ENCODE results near the gene ADAMTSL2. TPM values are rescaled to one million over a fixed set of nuclear protein-coding genes. Genes with fewer than 3 reads are reported as not detected.

ADAMTSL2 gene
- total and polyA plus RNA-seq, 2 of the 13 experiments (the other 11 are each of a cell fraction or from before 2014, with no cell fraction given): 1.9 to 3.8 TPM

GRCh38 chr9:133568186-133568585, 33.7 kb downstream of the ADAMTSL2 start:
- Histone ChIP-seq H3K27ac (ENCODE audit: extremely low read length, insufficient read depth, low read length) (no peak overlapping the region), H2AFZ (ENCODE audit: low read length) (no peak overlapping the region), H3K4me1 (ENCODE audit: insufficient read depth, low read length) (peaks cover 6% of the 10 kb centered on the region), H3K4me2 (ENCODE audit: low read depth, low read length) (no peak overlapping the region), H3K27me3 (ENCODE audit: control insufficient read depth in 1 of 2, insufficient read depth in 2 of 2, low read length in 2 of 2) (no peaks in the 10 kb centered on the region; a peak in 1 of 5 replicates), H4K20me1 (ENCODE audit: insufficient read depth, low read length) (no peaks in the 10 kb centered on the region), H3K36me3 (replicated peaks in 1 of 2; ENCODE audit: control insufficient read depth in 1 of 2, insufficient read depth in 2 of 2, low read length in 2 of 2) (no peaks in the 10 kb centered on the region), H3K4me3 (replicated peaks in 1 of 3; ENCODE audit: insufficient read depth in 1 of 3, low read depth in 2 of 3, low read length in 3 of 3) (no peak overlapping the region), H3K9me3 (ENCODE audit: low read length) (no peaks in the 10 kb centered on the region), H3K9ac (ENCODE audit: insufficient read depth, low read depth, low read length) (no peak overlapping the region), H3K79me2 (ENCODE audit: insufficient read depth, low read length) (no peaks in the 10 kb centered on the region)
- CTCF ChIA-PET (ENCODE audit: low intra/inter-chr PET ratio, low total read pairs): no interaction called here
- DNase-seq (ENCODE audit: low spot score) (no peak), ATAC-seq (no peak), FAIRE-seq (no peak)
- WGBS (ENCODE audit: low lambda C conversion rate): 70% methylated on average over 8 of the region's 33 CpGs
- BruUV-seq (replicated peaks): no TSS peak
- POLR2A ChIA-PET: no interaction called here
- intact Hi-C loops (cut with micrococcal nuclease; ENCODE audit: unreplicated experiment) (no loop called here), in situ Hi-C loops (cut with HindIII; ENCODE audit: extremely low pct_ligation_motif_present, low pct_unique_long_range_greater_than_20kb) (no loop called here)
- TF ChIP-seq IRX3 (CRISPR knock-in tag; IDR thresholded peaks at IDR 0.05; ENCODE audit: borderline replicate concordance, low read depth) (no peak), RARG (CRISPR knock-in tag; IDR thresholded peaks at IDR 0.05; ENCODE audit: low read depth) (no peak), RERE (CRISPR knock-in tag; IDR thresholded peaks at IDR 0.05; ENCODE audit: low read depth) (no peak), ZNF569 (CRISPR knock-in tag; IDR thresholded peaks at IDR 0.05; ENCODE audit: borderline replicate concordance) (no peak), FOXP1 (IDR thresholded peaks at IDR 0.05) (no peak), FOXP1 (CRISPR knock-in tag; IDR thresholded peaks at IDR 0.05) (no peak), MTF2 (CRISPR knock-in tag; IDR thresholded peaks at IDR 0.05; ENCODE audit: borderline replicate concordance) (no peak), ZNF17 (CRISPR knock-in tag; IDR thresholded peaks at IDR 0.05) (no peak), ARHGAP35 (CRISPR knock-in tag; IDR thresholded peaks at IDR 0.05; ENCODE audit: borderline replicate concordance) (no peak), TARDBP (CRISPR knock-in tag; IDR thresholded peaks at IDR 0.05) (no peak), NPAS2 (CRISPR knock-in tag; IDR thresholded peaks at IDR 0.05; ENCODE audit: borderline replicate concordance) (no peak), CAMTA2 (CRISPR knock-in tag; IDR thresholded peaks at IDR 0.05; ENCODE audit: borderline replicate concordance) (no peak), KIAA2018 (CRISPR knock-in tag; IDR thresholded peaks at IDR 0.05; ENCODE audit: borderline replicate concordance) (no peak)
